Transverse colon (tissue), 4 donors: ENCODE measurements around the gene GALNT9.

Experiments
- CTCF ChIP-seq, 5 experiments: fragments of 200-600 bp in 3 of 5; fragments of 450-650 bp in 2 of 5; sonication (generic) in 3 of 5; IDR thresholded peaks; 1 replicate in 2 of 5; 2 replicates in 3 of 5; pipeline ENCODE4 v1.5.1; 2016 to 2017; ENCODE audit warnings: antibody characterized with exemption in 5 of 5, inconsistent platforms in 3 of 5, mild to moderate bottlenecking in 2 of 5, moderate library complexity in 1 of 5
- EP300 ChIP-seq: sonication (generic); formaldehyde crosslinking; IDR thresholded peaks from one replicate; pipeline ENCODE4 v1.6.1; 2017; ENCODE audit warnings: antibody characterized with exemption, low read depth
- POLR2A ChIP-seq: fragments of 450-650 bp; IDR thresholded peaks from one replicate; pipeline ENCODE4 v1.6.1; 2016; ENCODE audit warnings: antibody characterized with exemption, mild to moderate bottlenecking, moderate library complexity
- POLR2AphosphoS5 ChIP-seq, 3 donors: sonication (generic); formaldehyde crosslinking; IDR thresholded peaks; one replicate each; pipeline ENCODE4 v1.6.1; 2016; ENCODE audit warnings: antibody characterized with exemption in 3 of 3

- TF ChIP-seq CTCF (IDR thresholded peaks at IDR 0.05) (no peak), POLR2A (no peak), POLR2AphosphoS5 (IDR thresholded peaks at IDR 0.05) (no peak), EP300 (no peak)
These were observed 175.0 kb downstream of the GALNT9 start for GRCh38 chr12:132154341-132154761.
